IMR-90 (cell line): Measurements from ENCODE around the gene COA4. TPM values are rescaled to one million over a fixed set of nuclear protein-coding genes. Genes with fewer than 3 reads are reported as not detected.

Experiments used
- ATAC-seq: fragments of 200-7000 bp; cut with Tn5 transposase; 2 replicates; pipeline ENCODE4 v1.9.1; 2020; ENCODE audit warnings: low read depth, mild to moderate bottlenecking, moderate library complexity
- BruUV-seq: library from RNA; stranded (reverse); fragments of 400-500 nt; replicated peaks from 2 replicates; lab custom pipeline; 2021; lab: Mats Ljungman, UMichigan
- CTCF ChIA-PET: fragments of 300-600 bp; formaldehyde crosslinking; extraction: SDS; loops from one replicate; lab custom pipeline; 2021; ENCODE audit warnings: antibody characterized with exemption; lab: Yijun Ruan, JAX
- POLR2A ChIA-PET: fragments of 300-600 bp; sonication (Branson Sonifier 250); formaldehyde crosslinking; loops from one replicate; lab custom pipeline; 2022; ENCODE audit warnings: antibody characterized with exemption; ENCODE audit not compliant: unreplicated experiment; lab: Charles Lee
- DNase-seq: peaks from one replicate; pipeline ENCODE4 v3.0.0; 2013
- H2AFZ ChIP-seq: replicated peaks from 2 replicates; pipeline ENCODE3; 2013; ENCODE audit warnings: low read length, mild to moderate bottlenecking; ENCODE audit not compliant: poor library complexity
- H2AK5ac ChIP-seq: 2 replicates; pipeline ENCODE4 v1.6.1; 2013; ENCODE audit warnings: low read depth, low read length, inconsistent platforms
- H2AK9ac ChIP-seq: replicated peaks from 2 replicates; pipeline ENCODE3; 2013; ENCODE audit warnings: mild to moderate bottlenecking, low read depth, low read length, moderate library complexity; ENCODE audit not compliant: poor library complexity
- H2BK120ac ChIP-seq: 2 replicates; pipeline ENCODE4 v1.6.1; 2013; ENCODE audit warnings: low read depth, low read length, inconsistent platforms
- H2BK15ac ChIP-seq: 3 replicates; pipeline ENCODE4 v1.6.1; 2013; ENCODE audit warnings: low read depth, low read length, inconsistent platforms
- H2BK20ac ChIP-seq: 2 replicates; pipeline ENCODE4 v1.6.1; 2013; ENCODE audit warnings: low read depth, mild to moderate bottlenecking, inconsistent platforms, low read length, moderate library complexity
- H2BK5ac ChIP-seq: 2 replicates; pipeline ENCODE4 v1.6.1; 2013; ENCODE audit warnings: mild to moderate bottlenecking, low read depth, low read length, inconsistent platforms; ENCODE audit not compliant: poor library complexity, severe bottlenecking
- H3K14ac ChIP-seq: replicated peaks from 2 replicates; pipeline ENCODE4 v1.6.1; 2013; ENCODE audit warnings: low read depth, low read length, inconsistent platforms
- H3K18ac ChIP-seq: 2 replicates; pipeline ENCODE4 v1.6.1; 2013; ENCODE audit warnings: low read depth, low read length, control low read depth
- H3K23ac ChIP-seq: 2 replicates; pipeline ENCODE4 v1.6.1; 2013; ENCODE audit warnings: low read depth, low read length, inconsistent platforms
- H3K27ac ChIP-seq: 2 replicates; pipeline ENCODE4 v1.5.1; 2013; ENCODE audit warnings: mild to moderate bottlenecking, control low read depth, low read length; ENCODE audit not compliant: insufficient read depth
- H3K27me3 ChIP-seq: 2 replicates; pipeline ENCODE4 v1.6.1; 2013; ENCODE audit warnings: low read length; ENCODE audit not compliant: control insufficient read depth, insufficient read depth
- H3K36me3 ChIP-seq: 2 replicates; pipeline ENCODE4 v1.6.1; 2013; ENCODE audit warnings: low read length, mixed read lengths; ENCODE audit not compliant: control insufficient read depth, insufficient read depth
- H3K4ac ChIP-seq: 2 replicates; pipeline ENCODE4 v1.6.1; 2013; ENCODE audit warnings: low read depth, low read length, inconsistent platforms
- H3K4me1 ChIP-seq: 2 replicates; pipeline ENCODE4 v1.6.1; 2013; ENCODE audit warnings: low read length, mixed read lengths; ENCODE audit not compliant: control insufficient read depth, insufficient read depth
- H3K4me2 ChIP-seq: 2 replicates; pipeline ENCODE4 v1.6.1; 2013; ENCODE audit warnings: low read depth, mild to moderate bottlenecking, control low read depth, low read length, moderate library complexity
- H3K4me3 ChIP-seq: 2 replicates; pipeline ENCODE4 v1.5.1; 2013; ENCODE audit warnings: low read depth, mild to moderate bottlenecking, control low read depth, low read length, moderate library complexity; ENCODE audit not compliant: insufficient read depth
- H3K56ac ChIP-seq: 2 replicates; pipeline ENCODE4 v1.6.1; 2013; ENCODE audit warnings: low read length, inconsistent platforms; ENCODE audit not compliant: insufficient read depth; ENCODE audit errors: extremely low read depth
- H3K79me1 ChIP-seq, 2 experiments: 2 replicates each; pipeline ENCODE4 v1.6.1; 2013; ENCODE audit warnings: low read length in 2 of 2, inconsistent platforms in 1 of 2, low read depth in 1 of 2
- H3K9ac ChIP-seq: 2 replicates; pipeline ENCODE4 v1.6.1; 2013; ENCODE audit warnings: low read depth, low read length, control low read depth
- H3K9me1 ChIP-seq: 2 replicates; pipeline ENCODE4 v1.6.1; 2013; ENCODE audit warnings: low read length, inconsistent platforms; ENCODE audit not compliant: insufficient read depth
- H3K9me3 ChIP-seq: 2 replicates; pipeline ENCODE4 v1.6.1; 2013; ENCODE audit warnings: low read length; ENCODE audit not compliant: control insufficient read depth, insufficient read depth
- H4K20me1 ChIP-seq: 2 replicates; pipeline ENCODE4 v1.6.1; 2013; ENCODE audit warnings: low read length, inconsistent platforms; ENCODE audit not compliant: insufficient read depth
- H4K5ac ChIP-seq: 2 replicates; pipeline ENCODE4 v1.6.1; 2013; ENCODE audit warnings: mild to moderate bottlenecking, low read depth, low read length, control low read depth
- H4K8ac ChIP-seq, 2 experiments: 2 replicates each; pipeline ENCODE4 v1.6.1; 2013; ENCODE audit warnings: low read depth in 2 of 2, low read length in 2 of 2, control low read depth in 1 of 2, inconsistent platforms in 1 of 2
- H4K91ac ChIP-seq: 2 replicates; pipeline ENCODE4 v1.6.1; 2013; ENCODE audit warnings: low read depth, low read length, inconsistent platforms; ENCODE audit not compliant: insufficient read depth
- BHLHE40 ChIP-seq: fragments of 150-350 bp; IDR thresholded peaks from 2 replicates; pipeline ENCODE4 v1.6.1; 2016; ENCODE audit warnings: mild to moderate bottlenecking, low read depth, low read length
- CEBPB ChIP-seq: IDR thresholded peaks from 2 replicates; pipeline ENCODE4 v1.6.1; 2012; ENCODE audit warnings: low read depth, low read length, improper control_type of control experiment
- CHD1 ChIP-seq: IDR thresholded peaks from 2 replicates; pipeline ENCODE4 v1.6.1; 2012; ENCODE audit warnings: low read depth, low read length, improper control_type of control experiment
- FOS ChIP-seq: fragments of 150-350 bp; IDR thresholded peaks from 2 replicates; pipeline ENCODE4 v1.6.1; 2016; ENCODE audit warnings: low read depth, low read length
- MAFK ChIP-seq: IDR thresholded peaks from 2 replicates; pipeline ENCODE4 v1.6.1; 2012; ENCODE audit warnings: low read depth, low read length, improper control_type of control experiment
- MAZ ChIP-seq: IDR thresholded peaks from 2 replicates; pipeline ENCODE4 v1.6.1; 2012; ENCODE audit warnings: low read depth, mild to moderate bottlenecking, low read length, improper control_type of control experiment, moderate library complexity, borderline replicate concordance
- NFE2L2 ChIP-seq: fragments of 150-350 bp; IDR thresholded peaks from 2 replicates; pipeline ENCODE4 v1.6.1; 2016; ENCODE audit warnings: low read depth, mild to moderate bottlenecking, low read length
- POLR2A ChIP-seq: IDR thresholded peaks from 2 replicates; pipeline ENCODE4 v1.6.1; 2012; ENCODE audit warnings: mild to moderate bottlenecking, low read depth, low read length
- RCOR1 ChIP-seq: IDR thresholded peaks from 2 replicates; pipeline ENCODE4 v1.6.1; 2012; ENCODE audit warnings: mild to moderate bottlenecking, low read length, improper control_type of control experiment; ENCODE audit not compliant: insufficient replicate concordance
- RFX5 ChIP-seq: IDR thresholded peaks from 2 replicates; pipeline ENCODE4 v1.8.0; 2012; ENCODE audit warnings: low read depth, mild to moderate bottlenecking, low read length, moderate library complexity
- WGBS, 2 experiments: methylation state at CpG; one replicate each; pipeline versions ENCODE4 v1.1.5 to v1.1.7; 2013; ENCODE audit warnings: missing lambda C conversion rate in 2 of 2; ENCODE audit not compliant: insufficient read length in 1 of 2; ENCODE audit errors: extremely low coverage in 2 of 2; 5-methylcytosine and 5-hydroxymethylcytosine counted together
- dilution Hi-C: fragments of 300-500 bp; cut with HindIII; formaldehyde crosslinking; loops from one replicate; pipeline ENCODE4 v1.14.3; 2018; ENCODE audit warnings: low sequenced_read_pairs; ENCODE audit not compliant: unreplicated experiment
- in situ Hi-C: fragments of 300-500 bp; cut with MboI; formaldehyde crosslinking; loops from 3 replicates; pipeline ENCODE4 v1.14.3; 2019; ENCODE audit warnings: low sequenced_read_pairs, inconsistent platforms, mixed read lengths
- intact Hi-C: fragments of 100-400 bp; cut with micrococcal nuclease; formaldehyde crosslinking; loops from 2 replicates; pipeline ENCODE4 v1.10.0; 2022
- polyA plus RNA-seq, 3 experiments: library from polyadenylated mRNA; depleted of rRNA; stranded (reverse); fragments of >200 nt; gene quantifications; 2 replicates each; pipeline ENCODE4 v1.2.3, GENCODE V29; 2012; ENCODE audit warnings: low replicate concordance in 1 of 3
- total RNA-seq: library from RNA; depleted of rRNA; stranded (reverse); fragments of >200 nt; gene quantifications from 2 replicates; pipeline ENCODE4 v1.2.3, GENCODE V29; 2012

Gene COA4
- total and polyA plus RNA-seq, 2 of the 4 experiments (the other 2 are of a cell fraction): 78.0 to 97.4 TPM

GRCh38 chr11:73870261-73870660, 6.4 kb downstream of the COA4 start:
- WGBS, 2 experiments: 100% methylated on average over 1 of the region's 3 CpGs; no CpG with 5 or more reads in 1 of the 2 experiments
- in situ Hi-C loops: no loop called here
- no peak overlapping the region for H3K56ac ChIP-seq
- H3K9me1 ChIP-seq: peaks cover 8% of the 10 kb centered on the region
- no peak overlapping the region for H3K9ac ChIP-seq
- peaks cover 5% of the 10 kb centered on the region for H3K4me1 ChIP-seq
- DNase-seq (no peak), ATAC-seq (no peak)
- H4K20me1 ChIP-seq: peaks cover 9% of the 10 kb centered on the region; the same call in 1 of the 2 replicates
- peaks cover 14% of the 10 kb centered on the region for H3K36me3 ChIP-seq
- peaks cover 9 to 37% of the 10 kb centered on the region in 2 experiments for H3K79me1 ChIP-seq
- no peak overlapping the region for H4K5ac ChIP-seq
- ChIA-PET CTCF (interaction anchor here (0.9 kb wide), 1 partner anchor 91 kb away, joined by 4 read pairs; no protein-coding TSS in a partner anchor), POLR2A (no interaction called here)
- H4K8ac ChIP-seq: no peak overlapping the region
- H2BK5ac ChIP-seq: no peak overlapping the region
- dilution Hi-C loops: no loop called here
- H3K4me2 ChIP-seq: no peak overlapping the region
- intact Hi-C loops: no loop called here
- no TSS peak for BruUV-seq
- H2BK20ac ChIP-seq: no peak overlapping the region
- no peak overlapping the region for H3K23ac ChIP-seq
- no peak overlapping the region for H2BK15ac ChIP-seq
- H3K4me3 ChIP-seq: no peak overlapping the region
- no peak overlapping the region for H3K4ac ChIP-seq
- H3K27me3 ChIP-seq: no peaks in the 10 kb centered on the region
- H2AK5ac ChIP-seq: no peak overlapping the region
- no peak overlapping the region for H3K14ac ChIP-seq
- no peak for TF ChIP-seq POLR2A
- no peak for TF ChIP-seq MAZ
- TF ChIP-seq CEBPB: no peak
- TF ChIP-seq CHD1: no peak
- TF ChIP-seq RFX5: no peak
- no peak for TF ChIP-seq FOS
- no peak for TF ChIP-seq MAFK
- TF ChIP-seq NFE2L2: no peak
- no peak for TF ChIP-seq BHLHE40
- TF ChIP-seq RCOR1: no peak
- no peak overlapping the region for H2AFZ ChIP-seq
- H3K18ac ChIP-seq: no peak overlapping the region
- H2BK120ac ChIP-seq: no peak overlapping the region
- no peak overlapping the region for H2AK9ac ChIP-seq
- no peaks in the 10 kb centered on the region for H3K9me3 ChIP-seq
- no peak overlapping the region for H4K91ac ChIP-seq
- H3K27ac ChIP-seq: no peak overlapping the region
